Right kidney (tissue), 1 donor: ENCODE results near the gene SCYL3.
"Not testable (repeated sequence)": the region's sequence is repeated elsewhere in the genome, so short reads cannot be mapped to it uniquely, and the experiment has no call there.

Experiments
- DNase-seq: peaks from one replicate; pipeline ENCODE4 v3.0.0-alpha.2; 2016

Gene SCYL3

GRCh38 chr1:169816617-169817016, 77.1 kb downstream of the SCYL3 start:
- DNase-seq, result no peak

GRCh38 chr1:169814265-169814664, 79.4 kb downstream of the SCYL3 start:
- no peak for DNase-seq

GRCh38 chr1:169812131-169812530, 81.6 kb downstream of the SCYL3 start:
- no peak for DNase-seq

GRCh38 chr1:169811418-169812035, 82.2 kb downstream of the SCYL3 start:
- not testable (repeated sequence) for DNase-seq

- DNase-seq, result no peak
Measured at GRCh38 chr1:169809370-169810095, 84.2 kb downstream of the SCYL3 start.

GRCh38 chr1:169804941-169805340, 88.8 kb downstream of the SCYL3 start:
- no peak for DNase-seq

- no peak for DNase-seq
Measured at GRCh38 chr1:169802888-169803287, 90.8 kb downstream of the SCYL3 start.
